ENCODE measurements around the gene ATP5F1D.
A peak's percentile ranks its signal among the peaks of the same experiment; 100 is the strongest.
"Not testable (repeated sequence)": the region's sequence is repeated elsewhere in the genome, so short reads cannot be mapped to it uniquely, and the experiment has no call there.

ATP5F1D gene

GRCh38 chr19:1241417-1242095 lies at the start of gene ATP5F1D:
ATP5F1D (plus strand) TSS chr19:1241751; CDS start chr19:1241851, 100 bp downstream.
- DNase-seq = peak; percentile 80 to 93

GRCh38 chr19:1199531-1199930 lies 42.0 kb upstream of the ATP5F1D start:
- DNase-seq = no peak

- not testable (repeated sequence) for DNase-seq
These were observed 40.9 kb upstream of the ATP5F1D start for GRCh38 chr19:1200614-1201013.

GRCh38 chr19:1205114-1206099 lies 36.1 kb upstream of the ATP5F1D start, which contains the start of gene STK11:
STK11 (plus strand) TSS chr19:1205778; CDS start chr19:1206914, 1,136 bp downstream.
- DNase-seq = peak; percentile 91 to 99

- DNase-seq = no peak
These were observed 35.2 kb upstream of the ATP5F1D start for GRCh38 chr19:1206150-1206863.

GRCh38 chr19:1206864-1207450 lies 34.6 kb upstream of the ATP5F1D start:
- DNase-seq = peak in 1 of 2 experiments; percentile 3

GRCh38 chr19:1208830-1209229 lies 32.7 kb upstream of the ATP5F1D start:
- DNase-seq = not testable (repeated sequence)

- DNase-seq = no peak
These were observed 31.4 kb upstream of the ATP5F1D start for GRCh38 chr19:1210227-1210538.

GRCh38 chr19:1211494-1212234 lies 29.9 kb upstream of the ATP5F1D start:
- DNase-seq = no peak

- DNase-seq = no peak
These were observed 27.9 kb upstream of the ATP5F1D start for GRCh38 chr19:1213391-1214286.

GRCh38 chr19:1214299-1214861 lies 27.2 kb upstream of the ATP5F1D start:
- no peak for DNase-seq

- no peak for DNase-seq
These were observed 26.5 kb upstream of the ATP5F1D start for GRCh38 chr19:1214862-1215731.

GRCh38 chr19:1216756-1217155 lies 24.8 kb upstream of the ATP5F1D start:
- no peak for DNase-seq

- no peak for DNase-seq
These were observed 24.2 kb upstream of the ATP5F1D start for GRCh38 chr19:1217366-1217765.

GRCh38 chr19:1218751-1219567 lies 22.6 kb upstream of the ATP5F1D start:
- no peak for DNase-seq

GRCh38 chr19:1219786-1220476 lies 21.6 kb upstream of the ATP5F1D start:
- DNase-seq = no peak

GRCh38 chr19:1220477-1220930 lies 21.0 kb upstream of the ATP5F1D start:
- no peak for DNase-seq
